C1 segment of cervical spinal cord (tissue), 14 donors: ENCODE data around the gene UROC1.
"Not testable (repeated sequence)": the region's sequence is repeated elsewhere in the genome, so short reads cannot be mapped to it uniquely, and the experiment has no call there.

ENCODE experiments used
- DNase-seq, 14 donors: peaks; one replicate each; lab custom pipeline; 2025; lab: John Stamatoyannopoulos, UW

The UROC1 gene

DNA sequence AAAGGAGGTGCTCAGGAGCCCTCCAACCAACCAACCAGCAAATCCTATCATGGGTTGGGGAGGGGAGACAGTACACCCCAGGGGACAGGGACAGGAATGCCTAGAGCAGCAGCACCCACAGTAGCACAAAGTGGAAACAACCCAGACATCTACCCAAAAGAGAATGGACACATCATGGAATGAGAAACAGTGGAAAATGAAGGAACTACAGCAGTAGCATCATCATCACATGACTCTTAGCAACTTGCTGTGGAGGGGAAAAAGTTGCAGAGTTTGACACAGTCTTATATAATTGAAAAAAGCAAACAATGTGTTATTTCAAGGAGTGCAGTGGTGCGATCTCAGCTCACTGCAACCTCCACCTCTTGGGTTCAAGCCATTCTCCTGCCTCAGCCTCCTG lies 30.1 kb upstream of the UROC1 start:
- no peak for DNase-seq

DNA sequence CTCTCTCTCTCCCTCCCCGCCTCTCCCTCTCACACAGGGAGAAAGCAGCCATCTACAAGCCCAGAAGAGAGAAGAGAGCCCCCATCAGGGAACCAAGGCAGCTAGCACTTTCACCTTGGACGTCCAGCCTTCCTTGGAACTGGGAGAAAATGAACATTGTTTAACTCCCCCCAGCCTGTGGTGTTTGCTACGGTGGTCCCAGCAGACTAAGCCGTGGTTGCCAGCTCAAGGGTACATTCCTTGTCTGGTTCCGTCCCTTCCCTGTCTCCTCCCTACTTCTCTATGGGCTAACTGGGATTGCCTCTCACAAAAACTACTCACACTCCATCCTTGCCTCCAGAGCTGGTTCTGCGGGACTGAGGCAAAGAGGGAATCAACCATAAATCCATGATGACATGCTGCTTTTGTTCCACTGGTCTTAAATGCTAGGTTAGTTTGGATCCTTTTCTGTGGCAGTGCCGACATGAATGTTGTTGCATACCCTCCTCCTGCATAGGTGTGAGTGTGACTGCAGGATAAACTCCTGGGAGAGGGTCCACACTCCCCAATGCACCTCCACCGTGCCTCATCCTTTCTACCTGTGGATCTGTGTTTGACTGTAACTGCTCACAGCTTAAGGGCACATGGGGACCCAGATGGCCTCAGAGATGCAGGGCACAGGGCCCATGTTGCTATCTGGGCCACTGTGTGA lies 29.1 kb upstream of the UROC1 start:
- no peak for DNase-seq

DNA sequence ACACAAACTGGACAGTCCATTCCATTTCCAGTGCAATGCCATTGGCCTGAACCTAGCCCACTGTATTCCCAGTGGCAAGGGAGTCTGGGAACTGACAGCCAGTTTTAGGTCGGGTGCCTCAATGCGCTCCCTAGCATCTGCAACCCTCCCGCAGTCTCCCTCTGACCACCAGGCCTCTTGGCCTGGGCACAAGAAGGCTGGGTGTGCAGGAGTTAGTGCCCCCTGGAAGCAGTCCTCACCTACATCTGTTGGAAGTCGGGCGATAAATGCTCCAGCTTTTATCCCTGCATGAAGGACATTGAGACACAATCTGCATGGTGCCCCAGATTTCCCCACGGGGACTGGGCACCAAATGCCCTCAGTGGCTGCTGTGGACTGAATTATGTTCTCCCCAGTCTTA lies 28.4 kb upstream of the UROC1 start:
- no peak for DNase-seq

DNA sequence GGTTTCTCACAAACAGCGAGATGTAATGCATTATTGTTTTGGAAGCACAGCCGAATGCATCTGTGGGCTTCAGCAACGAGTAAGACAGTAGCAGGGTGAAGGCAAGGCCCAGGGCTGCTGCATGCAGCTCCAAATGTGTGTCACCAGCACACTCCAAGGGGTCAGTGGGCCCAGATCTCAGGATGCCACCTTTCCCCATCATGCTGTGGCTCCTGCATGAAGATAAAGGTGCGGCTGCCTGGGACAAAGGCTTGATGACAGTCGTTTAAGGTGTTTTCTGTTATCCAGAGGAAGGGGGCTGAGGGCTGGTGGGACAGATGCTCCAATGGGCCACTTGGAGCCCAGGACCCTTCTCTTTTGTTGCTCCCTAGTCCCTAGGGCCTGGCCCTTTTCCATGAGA lies 28.0 kb upstream of the UROC1 start:
- DNase-seq: no peak

DNA sequence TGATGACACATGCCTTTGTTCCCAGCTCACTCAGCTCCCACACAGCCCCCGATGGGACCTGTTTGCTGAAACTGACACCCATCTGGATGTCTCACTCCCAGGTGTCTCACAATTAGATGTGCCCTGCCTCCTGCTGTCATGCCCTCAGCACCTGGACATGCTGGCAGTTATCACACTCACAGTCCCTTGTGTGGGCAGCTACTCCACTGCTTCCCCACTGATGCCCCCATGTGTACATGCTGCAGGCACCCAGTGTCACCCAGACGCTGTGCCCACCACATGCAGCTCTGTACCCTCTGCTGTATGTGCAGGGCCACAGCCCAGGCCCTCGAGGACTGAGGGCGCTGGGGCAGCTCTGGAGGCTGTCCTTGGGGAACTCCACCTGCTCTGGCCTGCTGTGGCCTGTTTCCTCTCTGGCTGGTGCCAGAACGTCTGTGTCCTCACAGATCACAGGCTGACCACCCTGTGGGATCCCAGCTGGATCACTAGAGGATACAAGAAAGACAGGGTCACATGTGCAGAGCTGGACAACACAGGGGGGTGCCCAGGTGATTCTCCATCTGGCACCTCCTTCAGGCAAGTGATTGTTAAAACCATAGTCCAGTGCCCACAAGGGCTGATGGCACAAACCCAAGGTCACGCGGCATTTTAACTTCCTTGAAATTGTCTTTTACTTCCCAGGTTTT lies 27.2 kb upstream of the UROC1 start:
- DNase-seq: no peak

DNA sequence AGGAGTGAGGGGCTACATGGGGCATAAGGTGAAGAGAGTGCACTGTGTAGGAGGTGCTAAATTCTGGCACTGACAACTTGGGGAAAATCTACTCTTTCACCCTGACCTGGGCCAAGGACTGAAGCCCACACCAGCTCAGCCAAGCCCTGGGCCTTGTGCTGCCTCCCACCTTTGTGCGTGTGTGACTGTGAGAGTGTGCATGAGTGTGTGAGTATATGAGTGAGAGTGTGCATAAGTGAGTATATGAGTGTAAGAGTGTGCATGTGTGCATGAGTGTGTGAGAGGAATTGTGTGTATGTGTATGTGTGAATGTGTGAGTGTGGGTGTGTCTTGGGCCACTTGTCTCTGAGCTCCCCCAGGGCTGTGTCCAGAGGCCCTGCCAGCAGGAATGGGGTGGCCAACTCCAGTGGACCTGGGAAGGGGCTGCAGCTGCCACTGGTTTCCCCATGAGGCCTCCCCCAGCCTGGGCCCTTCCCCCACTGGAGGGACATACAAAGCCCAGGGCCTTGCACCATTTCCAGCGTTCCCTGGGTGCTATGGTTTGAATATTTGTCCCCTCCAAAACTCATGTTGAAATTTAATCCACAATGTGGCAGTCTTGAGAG lies 26.0 kb upstream of the UROC1 start:
- DNase-seq: no peak

DNA sequence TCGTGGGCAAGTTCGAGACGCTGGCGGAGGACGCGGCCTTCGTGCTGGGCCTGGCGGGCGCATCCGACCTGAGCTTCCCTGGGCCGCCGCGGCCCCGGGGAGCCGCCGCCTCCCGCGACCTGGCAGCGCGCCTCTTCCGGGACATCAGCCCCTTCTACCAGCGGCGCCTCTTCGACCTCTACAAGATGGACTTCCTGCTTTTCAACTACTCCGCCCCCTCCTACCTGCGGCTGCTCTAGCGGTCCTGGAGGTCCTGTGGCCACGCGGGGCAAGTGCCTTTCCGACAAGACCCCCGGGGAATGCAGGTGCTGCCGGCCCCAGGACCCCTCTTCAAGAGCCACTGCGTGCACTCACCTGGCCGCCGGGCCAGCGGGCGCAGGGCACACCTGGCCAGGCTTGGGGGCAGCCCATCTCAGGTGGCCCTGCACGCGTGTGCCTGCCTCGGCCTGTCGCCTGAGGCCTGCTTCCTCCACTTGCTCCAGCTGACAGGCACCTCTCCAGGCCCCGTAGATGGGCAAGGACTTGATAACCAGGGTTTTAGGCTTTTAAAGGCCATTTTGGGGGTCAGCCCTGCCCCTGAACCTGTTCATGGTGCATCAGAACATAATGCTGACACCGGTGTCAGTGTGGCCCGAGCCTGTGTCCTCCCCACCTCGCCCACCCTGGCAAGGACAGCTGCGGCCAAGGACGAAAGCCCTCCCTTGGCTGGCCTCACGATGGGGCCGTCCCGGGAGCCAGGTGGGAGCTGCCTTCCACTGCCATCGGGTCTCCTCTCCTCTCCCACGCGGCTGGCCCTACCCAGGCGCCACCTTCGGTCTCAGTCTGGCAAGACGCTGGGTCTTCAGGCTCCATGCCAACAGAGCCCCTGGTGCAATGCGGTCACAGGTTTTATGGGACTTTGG lies 25.0 kb upstream of the UROC1 start:
- no peak for DNase-seq

DNA sequence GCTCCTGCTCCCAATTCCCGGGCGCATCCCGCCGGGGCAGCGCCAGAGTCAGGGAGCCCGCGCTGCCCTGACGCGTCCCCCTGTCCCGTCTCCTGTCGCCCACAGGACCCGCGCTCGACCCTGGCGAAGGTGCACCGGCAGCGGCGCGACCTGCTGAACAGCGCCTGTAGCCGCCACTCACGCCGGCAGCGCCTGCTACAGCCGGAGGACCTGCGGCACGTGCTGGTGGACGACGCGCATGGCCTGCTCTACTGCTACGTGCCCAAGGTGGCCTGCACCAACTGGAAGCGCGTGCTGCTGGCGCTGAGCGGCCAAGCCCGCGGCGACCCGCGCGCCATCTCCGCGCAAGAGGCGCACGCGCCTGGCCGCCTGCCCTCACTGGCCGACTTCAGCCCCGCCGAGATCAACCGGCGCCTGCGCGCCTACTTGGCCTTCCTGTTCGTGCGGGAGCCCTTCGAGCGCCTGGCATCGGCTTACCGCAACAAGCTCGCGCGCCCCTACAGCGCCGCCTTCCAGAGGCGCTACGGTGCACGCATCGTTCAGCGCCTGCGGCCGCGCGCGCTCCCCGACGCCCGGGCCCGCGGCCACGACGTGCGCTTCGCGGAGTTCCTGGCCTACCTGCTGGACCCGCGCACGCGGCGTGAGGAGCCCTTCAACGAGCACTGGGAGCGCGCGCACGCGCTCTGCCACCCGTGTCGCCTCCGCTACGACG lies 24.2 kb upstream of the UROC1 start:
- DNase-seq: no peak

DNA sequence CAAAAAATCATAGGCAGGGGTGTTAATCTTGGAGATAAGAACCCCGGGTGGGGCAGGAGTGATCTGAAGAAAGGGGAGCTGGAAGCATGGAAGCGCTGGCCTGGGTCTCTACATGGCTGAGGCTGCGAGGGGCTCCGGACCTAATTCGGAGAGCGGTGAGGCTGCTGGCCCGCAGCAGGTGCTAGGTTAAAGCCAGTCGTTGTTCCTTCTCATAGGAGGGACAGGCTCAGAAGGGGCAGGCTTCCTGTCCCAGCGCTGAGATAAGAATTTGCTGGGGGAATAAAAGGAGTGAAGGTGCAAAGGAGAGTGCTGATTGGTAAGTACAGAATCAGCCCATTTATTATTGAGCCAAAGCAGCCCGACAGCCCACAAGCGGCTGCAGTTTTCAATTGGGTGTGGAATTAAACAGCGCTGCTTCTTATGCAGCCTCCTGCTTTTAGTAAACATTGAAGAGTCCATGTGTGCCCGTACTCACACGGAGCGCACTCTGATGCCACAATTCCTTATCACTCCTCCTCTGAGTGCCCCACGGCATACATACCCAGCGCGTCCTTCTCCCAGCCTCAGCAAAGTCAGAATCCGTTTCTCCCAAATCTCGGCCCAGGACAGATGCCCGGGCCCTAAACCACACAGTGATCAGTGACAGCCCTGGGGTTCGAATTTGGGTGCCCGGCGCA lies 23.5 kb upstream of the UROC1 start:
- DNase-seq: no peak

DNA sequence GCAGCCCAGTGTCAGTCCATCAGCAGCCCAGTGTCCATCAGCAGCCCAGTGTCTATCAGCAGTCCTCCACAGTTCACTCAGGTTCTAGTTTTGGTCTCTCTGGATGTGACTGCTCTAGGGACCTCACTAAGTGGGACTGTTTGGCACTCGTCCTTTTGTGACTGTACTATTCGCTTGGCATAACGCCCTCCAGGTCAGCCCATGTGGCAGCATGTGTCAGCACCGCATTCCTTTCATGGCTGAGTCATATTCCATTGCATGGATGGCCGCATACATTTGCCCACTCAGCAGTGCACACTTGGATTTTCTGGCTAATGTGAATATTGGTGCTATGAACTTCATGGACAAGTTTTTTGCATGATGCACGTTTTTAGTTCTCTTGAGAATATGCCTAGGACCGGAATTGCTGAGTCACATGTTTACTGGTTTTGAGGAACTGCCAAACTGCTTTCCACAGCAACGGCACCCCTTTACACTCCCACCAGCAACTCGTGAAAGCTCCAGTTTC lies 22.8 kb upstream of the UROC1 start:
- DNase-seq: no peak

DNA sequence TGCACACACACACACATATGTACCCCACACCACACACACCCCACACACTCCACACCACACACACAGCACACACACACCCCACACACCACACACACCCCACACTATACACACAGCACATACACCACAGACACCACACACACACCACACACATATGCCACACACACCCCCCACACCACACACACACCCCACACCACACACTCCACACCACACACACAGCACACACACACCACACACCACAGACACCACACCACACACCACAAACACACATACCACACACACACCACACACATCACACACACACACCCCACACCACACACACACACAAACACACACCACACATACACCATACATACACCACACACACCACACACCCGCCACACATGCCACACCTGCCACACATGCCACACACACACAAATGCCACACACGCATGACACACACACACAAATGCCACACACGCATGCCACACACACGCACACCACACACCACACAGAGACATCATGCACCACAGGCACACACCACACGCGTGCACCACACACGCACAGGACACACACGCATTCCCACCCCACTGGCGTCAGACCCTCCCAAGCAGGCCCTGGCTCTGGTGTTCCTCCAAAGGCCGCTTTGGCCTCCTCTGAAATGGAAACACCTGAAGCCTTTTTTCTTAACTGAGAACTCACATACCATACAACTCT lies 22.1 kb upstream of the UROC1 start:
- no peak for DNase-seq

DNA sequence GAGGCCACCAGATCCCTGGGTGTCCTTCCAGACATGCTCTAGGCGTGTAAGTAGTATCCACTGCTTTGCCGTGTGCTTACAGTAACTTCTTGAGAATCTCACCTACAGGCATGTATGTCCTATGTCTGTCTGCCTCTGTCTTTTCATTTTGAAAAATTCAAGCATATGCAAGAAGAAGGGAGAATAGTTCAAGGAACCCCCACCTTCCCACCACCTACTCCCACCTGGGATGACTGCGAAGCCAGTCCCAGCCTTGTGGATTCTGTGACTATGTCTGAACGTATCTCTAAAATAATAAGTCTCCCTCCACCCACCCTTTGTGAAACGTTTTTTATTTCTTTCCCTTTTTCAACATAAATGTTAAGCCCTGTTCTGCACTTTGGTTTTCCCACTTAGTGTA lies 21.4 kb upstream of the UROC1 start:
- no peak for DNase-seq

DNA sequence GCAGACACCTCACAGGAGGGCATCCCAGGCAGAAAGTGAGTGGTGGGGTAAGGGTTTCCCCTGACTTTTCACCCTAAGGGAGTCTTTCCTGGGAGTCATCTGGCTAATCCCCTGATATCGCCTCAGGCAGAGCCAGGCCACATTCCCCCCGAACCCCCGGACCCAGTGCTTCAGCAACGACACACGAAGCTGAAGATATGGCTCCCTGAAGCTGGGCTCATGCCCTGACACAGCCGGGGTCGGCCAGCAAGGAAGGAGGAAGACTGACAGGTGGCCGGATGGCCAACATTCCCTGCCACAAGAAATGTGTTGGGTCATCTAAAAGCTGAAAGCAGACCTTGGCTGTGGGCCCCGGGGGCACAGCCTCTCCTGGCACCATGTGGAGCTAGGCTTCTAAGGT lies 20.7 kb upstream of the UROC1 start:
- no peak for DNase-seq

DNA sequence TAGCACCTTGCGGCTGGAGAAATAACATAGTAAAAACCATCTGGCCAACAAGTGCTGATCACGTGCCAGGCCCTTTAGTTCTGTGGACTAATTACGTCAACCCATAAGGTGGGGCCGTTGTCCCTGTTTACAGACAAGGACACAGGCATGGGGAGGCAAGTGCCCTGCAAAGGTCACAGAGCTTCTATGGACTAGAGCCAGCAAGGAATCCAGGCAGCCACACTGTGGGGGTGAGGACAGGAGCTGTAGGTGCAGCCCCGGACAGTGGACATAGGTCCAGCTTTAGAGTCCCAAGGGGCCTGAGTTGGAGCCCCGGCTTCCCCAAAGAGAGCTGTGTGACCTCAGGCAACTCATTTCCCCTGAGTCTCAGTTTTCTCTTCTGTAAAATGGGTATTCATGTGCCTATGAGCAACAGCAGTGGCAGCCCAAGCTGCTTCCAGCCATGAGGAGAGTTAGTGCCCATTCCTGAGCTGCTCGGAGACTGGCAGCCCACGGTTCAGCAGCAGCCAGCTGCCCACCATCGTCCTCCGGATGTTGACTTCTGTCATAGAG lies 20.2 kb upstream of the UROC1 start:
- no peak for DNase-seq

DNA sequence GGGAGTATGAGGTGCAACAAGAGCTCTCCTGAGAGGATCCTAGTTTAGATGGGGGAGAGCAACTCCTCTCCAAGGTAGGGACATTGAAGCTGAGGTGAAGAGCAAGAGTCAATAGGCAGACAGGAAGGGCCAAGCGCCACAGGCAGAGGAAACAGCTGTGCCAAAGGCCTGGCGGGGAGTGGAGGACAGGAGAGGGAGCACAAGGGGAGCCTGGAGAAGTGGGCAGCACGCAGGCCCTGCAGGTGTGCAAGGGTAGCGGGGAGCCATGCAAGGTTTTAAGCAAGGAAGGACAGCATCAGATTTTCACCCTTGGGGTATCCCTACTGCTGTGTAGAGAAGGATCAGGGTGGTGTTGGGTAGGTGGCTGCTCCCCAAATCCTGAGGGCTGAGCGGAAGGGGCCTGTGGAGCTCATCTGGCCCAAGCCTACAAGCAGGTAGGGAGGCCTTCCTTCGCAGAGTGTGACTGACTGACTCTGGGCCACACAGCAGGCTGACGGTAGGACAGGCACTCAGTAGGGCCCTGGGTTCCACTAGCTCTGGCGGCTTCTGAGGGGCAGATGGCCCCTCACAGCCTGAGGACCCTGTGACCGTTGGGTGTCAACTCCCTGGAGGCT lies 19.6 kb upstream of the UROC1 start:
- no peak for DNase-seq

DNA sequence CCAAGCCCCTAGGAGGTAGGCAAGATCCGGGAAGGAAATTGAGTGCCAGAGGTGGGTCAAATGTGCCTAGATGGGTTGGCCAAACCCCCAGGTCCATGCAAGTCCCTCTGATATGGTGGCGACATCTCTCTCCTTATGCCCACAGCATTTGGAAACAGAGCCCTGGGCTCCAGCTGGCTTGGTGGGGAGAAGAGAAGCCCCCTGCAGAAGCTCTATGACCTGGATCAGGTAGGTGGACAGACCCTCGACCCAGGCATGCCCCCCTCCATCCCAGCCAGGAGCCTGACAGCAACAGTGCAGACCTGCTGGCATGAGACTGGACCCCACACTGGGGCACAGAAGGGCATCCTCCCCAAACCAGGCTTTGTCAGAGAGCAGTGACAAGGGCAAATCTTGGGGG lies 18.6 kb upstream of the UROC1 start:
- no peak for DNase-seq

DNA sequence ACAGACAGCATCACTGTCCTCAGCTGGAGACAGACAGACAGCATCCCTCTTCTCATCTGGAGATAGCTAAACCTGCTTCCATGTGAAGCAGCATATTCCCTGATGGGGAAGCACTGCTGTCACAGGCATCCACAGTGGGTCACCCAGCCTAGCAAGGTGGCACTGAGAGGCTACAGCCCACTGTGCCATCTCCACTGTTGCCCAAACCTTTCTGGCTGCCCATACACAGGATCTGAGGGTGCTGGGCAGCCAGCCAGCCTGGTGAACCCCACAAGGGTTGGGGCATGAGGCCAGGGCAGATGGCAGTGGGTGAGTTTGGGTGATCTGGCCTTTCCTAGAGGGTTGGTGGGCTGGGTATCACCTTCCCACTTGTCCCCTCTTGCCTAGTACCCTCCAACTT lies 18.1 kb upstream of the UROC1 start:
- no peak for DNase-seq

DNA sequence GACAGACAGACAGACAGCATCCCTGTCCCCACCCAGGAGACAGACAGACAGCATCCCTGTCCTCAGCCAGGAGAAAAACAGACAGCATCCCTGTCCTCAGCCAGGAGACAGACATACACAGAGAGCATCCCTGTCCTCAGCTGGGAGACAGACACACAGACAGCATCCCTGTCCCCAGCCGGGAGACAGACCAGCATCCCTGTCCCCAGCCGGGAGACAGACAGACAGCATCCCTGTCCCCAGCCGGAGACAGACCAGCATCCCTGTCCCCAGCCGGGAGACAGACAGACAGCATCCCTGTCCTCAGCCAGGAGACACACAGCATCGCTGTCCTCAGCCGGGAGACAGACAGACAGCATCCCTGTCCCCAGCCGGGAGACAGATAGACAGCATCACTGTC lies 17.1 kb upstream of the UROC1 start:
- not testable (repeated sequence) for DNase-seq

DNA sequence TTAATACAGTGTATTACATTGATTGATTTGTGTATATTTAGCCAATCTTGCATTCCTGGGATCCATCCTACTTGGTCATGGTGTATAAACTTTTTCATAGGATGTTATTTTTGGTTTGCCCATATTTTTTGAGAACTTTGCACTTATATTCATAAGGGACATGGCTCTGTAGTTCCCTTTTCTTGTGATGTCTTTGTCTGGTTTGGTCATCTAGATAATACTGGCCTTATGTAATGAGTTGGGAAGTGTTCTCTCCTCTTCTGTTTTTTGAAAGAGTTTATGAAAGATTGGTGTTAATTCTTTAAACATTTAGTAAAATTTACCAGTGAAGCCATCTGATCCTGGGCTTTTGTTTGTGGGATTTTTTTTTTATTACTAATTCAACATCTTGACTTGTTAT lies 15.9 kb upstream of the UROC1 start:
- no peak for DNase-seq

DNA sequence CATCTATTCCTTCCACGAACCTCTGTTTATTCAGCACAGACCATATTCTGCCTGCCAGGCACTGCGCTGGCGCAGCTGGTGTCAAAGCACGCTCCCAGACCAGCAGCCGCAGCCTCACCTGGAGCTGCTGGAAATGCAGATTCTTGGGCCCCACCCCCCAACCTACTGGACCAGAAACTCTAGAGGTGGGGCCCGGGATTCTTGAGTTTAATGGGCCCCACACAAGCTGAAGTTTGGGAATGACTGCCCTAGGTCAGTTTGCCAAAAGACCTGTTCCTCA lies 13.4 kb upstream of the UROC1 start:
- DNase-seq: no peak
